ENCODE results near the gene AP2B1. TPM values are rescaled to one million over a fixed set of nuclear protein-coding genes. Genes with fewer than 3 reads are reported as not detected.

The AP2B1 gene
- total RNA-seq, 1 experiment from 2014 or later: 217 TPM

DNA sequence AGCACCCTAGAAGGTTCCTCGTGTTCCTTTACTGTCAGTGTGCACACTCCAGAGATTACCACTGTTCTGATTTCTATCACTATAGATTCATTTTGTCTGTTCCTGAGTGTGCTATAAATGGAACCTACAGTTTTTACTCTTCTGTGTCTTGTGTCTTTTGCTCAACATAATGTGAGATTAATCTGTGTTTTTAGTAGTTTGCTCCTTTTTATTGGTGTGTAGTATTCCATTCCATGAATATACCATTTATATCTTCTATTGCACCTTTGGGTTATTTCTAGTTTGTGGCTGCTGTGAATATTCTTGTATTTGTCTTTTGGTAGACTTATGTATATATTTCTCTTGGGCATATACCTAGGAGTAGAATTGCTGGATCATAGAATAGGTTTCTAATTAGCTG is 68.2 kb downstream of the AP2B1 start:
- Histone ChIP-seq H3K79me1 (ENCODE audit: insufficient read depth, low read depth, low read length, poor library complexity, severe bottlenecking) (no peaks in the 10 kb centered on the region), H3K27ac (ENCODE audit: insufficient read length, low read depth, low read length) (no peak overlapping the region), H3K4me2 (ENCODE audit: insufficient read depth, insufficient read length, low read length) (no peak overlapping the region), H3K9me3 (ENCODE audit: control insufficient read depth, low read depth, low read length) (no peaks in the 10 kb centered on the region), H3K9ac (ENCODE audit: extremely low read depth, insufficient read length, low read length) (no peak overlapping the region), H3K79me2 (ENCODE audit: insufficient read depth, low read length) (no peaks in the 10 kb centered on the region), H3K23me2 (ENCODE audit: insufficient read length, low read depth, low read length, poor library complexity, severe bottlenecking) (no peaks in the 10 kb centered on the region), H2BK20ac (ENCODE audit: low read depth, low read length, poor library complexity, severe bottlenecking) (no peak overlapping the region), H2BK5ac (ENCODE audit: insufficient read length, low read length) (no peak overlapping the region), H3K4ac (ENCODE audit: low read depth, low read length) (no peak overlapping the region), H4K20me1 (ENCODE audit: control insufficient read depth, insufficient read depth, insufficient read length) (no peaks in the 10 kb centered on the region), H3K56ac (ENCODE audit: insufficient read length, low read depth, low read length) (no peak overlapping the region), H4K91ac (ENCODE audit: insufficient read length, low read depth, low read length) (no peak overlapping the region), H2AK5ac (ENCODE audit: insufficient read length, low read length) (no peak overlapping the region), H4K5ac (ENCODE audit: insufficient read length, low read depth, low read length) (no peak overlapping the region), H4K8ac (replicated peaks; ENCODE audit: insufficient read length, low read depth, low read length) (no peak overlapping the region), H3K14ac (ENCODE audit: insufficient read depth, low read length) (no peak overlapping the region), H3K4me1 (ENCODE audit: insufficient read depth, low read length) (no peaks in the 10 kb centered on the region), H2BK120ac (ENCODE audit: low read depth, low read length, poor library complexity, severe bottlenecking) (no peak overlapping the region), H2AFZ (ENCODE audit: low read length) (no peak overlapping the region), H3K27me3 (ENCODE audit: insufficient read depth, low read length) (no peaks in the 10 kb centered on the region), H3K23ac (ENCODE audit: insufficient read length, low read depth, low read length) (no peak overlapping the region), H2BK12ac (ENCODE audit: insufficient read length, low read depth, low read length) (no peak overlapping the region), H3T11ph (ENCODE audit: low read length) (no peak overlapping the region), H3K18ac (ENCODE audit: insufficient read length, low read depth, low read length) (no peak overlapping the region), H2BK15ac (ENCODE audit: low read depth, low read length) (no peak overlapping the region)
- DNase-seq: no peak
- Mint-ChIP-seq H3K27me3 (ENCODE audit: low read depth) (no peaks in the 10 kb centered on the region), H3K36me3 (ENCODE audit: insufficient read depth in 1 of 3, low read depth in 3 of 3) (peaks cover 6 to 54% (median 45%) of the 10 kb centered on the region in 3 experiments; a peak in 6 of 7 replicates), H3K9me3 (no peaks in the 10 kb centered on the region), H3K27ac (no peak overlapping the region), H3K4me1 (peaks cover 11 to 16% of the 10 kb centered on the region in 2 experiments), H3K4me3 (no peak overlapping the region)
- WGBS (ENCODE audit: extremely low coverage, insufficient read length, low lambda C conversion rate): no CpG with 5 or more reads among the region's 1 CpG
- TF ChIP-seq CTCF (conservative IDR thresholded peaks at IDR 0.05): no peak

Measured in H9 (cell line).